OCI-LY7 (cell line): ENCODE results near the gene IL2. TPM values are rescaled to one million over a fixed set of nuclear protein-coding genes. Genes with fewer than 3 reads are reported as not detected.

ENCODE experiments used
- BruUV-seq: library from RNA; stranded (reverse); fragments of 400-500 nt; replicated peaks from 2 replicates; lab custom pipeline; 2021; lab: Mats Ljungman, UMichigan
- CTCF ChIA-PET: fragments of 300-600 bp; sonication (Branson Sonifier 250); formaldehyde crosslinking; loops from one replicate; lab custom pipeline; 2022; ENCODE audit warnings: antibody characterized with exemption; ENCODE audit not compliant: unreplicated experiment; lab: Charles Lee
- POLR2A ChIA-PET: fragments of 300-600 bp; sonication (Branson Sonifier 250); formaldehyde crosslinking; loops from one replicate; lab custom pipeline; 2022; ENCODE audit warnings: antibody characterized with exemption; lab: Charles Lee
- DNase-seq: peaks from one replicate; pipeline ENCODE4 v3.0.0-alpha.2; 2015; ENCODE audit warnings: low spot score
- H2AFZ ChIP-seq: fragments of 200-600 bp; sonication (generic), shearing (Covaris generic); 2 replicates; pipeline ENCODE4 v1.6.1; 2014; ENCODE audit warnings: mild to moderate bottlenecking, antibody characterized with exemption, low read length, moderate library complexity
- H3K27ac ChIP-seq: fragments of 200-600 bp; sonication (generic); 2 replicates; pipeline ENCODE4 v1.5.1; 2014; ENCODE audit warnings: mixed run types, low read depth, mild to moderate bottlenecking, moderate library complexity, low read length, inconsistent platforms; ENCODE audit not compliant: poor library complexity, severe bottlenecking
- H3K36me3 ChIP-seq: fragments of 200-600 bp; sonication (generic); 2 replicates; pipeline ENCODE4 v1.6.1; 2014; ENCODE audit warnings: mild to moderate bottlenecking, antibody characterized with exemption, low read length, moderate library complexity, mixed read lengths; ENCODE audit not compliant: insufficient read depth
- H3K4me1 ChIP-seq: fragments of 200-600 bp; sonication (generic); 2 replicates; pipeline ENCODE4 v1.5.1; 2014; ENCODE audit warnings: mild to moderate bottlenecking, low read length; ENCODE audit not compliant: insufficient read depth, poor library complexity, severe bottlenecking
- H3K4me2 ChIP-seq: fragments of 200-600 bp; sonication (generic); 2 replicates; pipeline ENCODE4 v1.6.1; 2014; ENCODE audit warnings: mild to moderate bottlenecking, low read length
- H3K4me3 ChIP-seq: fragments of 200-600 bp; sonication (generic); 2 replicates; pipeline ENCODE4 v1.5.1; 2014; ENCODE audit warnings: mild to moderate bottlenecking, low read depth, low read length; ENCODE audit not compliant: poor library complexity, severe bottlenecking
- H3K79me2 ChIP-seq: fragments of 200-600 bp; sonication (generic); 2 replicates; pipeline ENCODE4 v1.6.1; 2016; ENCODE audit warnings: low read depth, mild to moderate bottlenecking, low read length, moderate library complexity, mixed read lengths; ENCODE audit not compliant: insufficient read depth
- H3K9me2 ChIP-seq: fragments of 200-600 bp; sonication (generic); 2 replicates; pipeline ENCODE4 v1.6.1; 2016; ENCODE audit warnings: mild to moderate bottlenecking, low read length, mixed read lengths; ENCODE audit not compliant: insufficient read depth
- H3K9me3 ChIP-seq: fragments of 200-600 bp; sonication (generic); 2 replicates; pipeline ENCODE4 v1.6.1; 2014; ENCODE audit warnings: mild to moderate bottlenecking, mixed run types, low read length, mixed read lengths
- H4K20me1 ChIP-seq: fragments of 200-600 bp; sonication (generic); 2 replicates; pipeline ENCODE4 v1.6.1; 2014; ENCODE audit warnings: mild to moderate bottlenecking, antibody characterized with exemption, low read length, moderate library complexity, mixed read lengths; ENCODE audit not compliant: insufficient read depth
- CTCF ChIP-seq: fragments of 200-600 bp; sonication (generic); conservative IDR thresholded peaks from 2 replicates; pipeline ENCODE4 v1.5.1; 2014; ENCODE audit warnings: mild to moderate bottlenecking, antibody characterized with exemption, low read length, moderate library complexity, mixed read lengths
- EZH2phosphoT487 ChIP-seq: fragments of 200-600 bp; sonication (generic); IDR thresholded peaks from 2 replicates; pipeline ENCODE4 v1.6.1; 2018; ENCODE audit warnings: low read depth, borderline replicate concordance, mild to moderate bottlenecking, mixed run types, antibody characterized with exemption, low read length, moderate library complexity, mixed read lengths
- intact Hi-C: fragments of 100-400 bp; cut with micrococcal nuclease; formaldehyde crosslinking; loops from one replicate; pipeline ENCODE4 v1.10.0; 2022; ENCODE audit not compliant: unreplicated experiment
- total RNA-seq, 2 experiments: library from RNA; depleted of rRNA in 1 of 2; stranded (reverse); fragments of >200 nt in 1 of 2; shearing (Covaris generic) in 1 of 2; gene quantifications; 2 replicates each; pipeline ENCODE4 v1.2.3, GENCODE V29; 2014 to 2022

IL2 gene
- total RNA-seq, 2 experiments from 2014 or later = not detected

DNA sequence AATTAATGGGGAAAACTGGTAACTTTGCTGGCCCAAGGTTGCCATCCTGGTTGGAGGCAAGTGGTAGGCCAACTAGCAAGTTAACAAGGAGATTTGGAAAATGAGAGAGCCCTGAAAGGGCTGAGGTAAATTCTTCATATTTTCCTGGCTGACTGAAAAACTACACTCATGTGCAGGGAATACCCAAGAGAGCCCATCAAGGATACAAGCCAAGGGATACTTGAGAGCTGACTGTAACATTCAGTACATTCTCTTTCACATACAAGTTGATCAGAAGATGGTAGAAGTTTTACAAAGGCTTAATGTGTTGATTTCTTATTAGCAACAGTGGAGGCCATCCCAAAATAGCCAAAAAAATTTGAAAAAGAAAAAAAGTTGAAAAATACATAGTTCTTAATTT is 33.3 kb downstream of the IL2 start:
- POLR2A ChIA-PET = no interaction called here
- H4K20me1 ChIP-seq = no peaks in the 10 kb centered on the region
- no peak overlapping the region for H3K4me3 ChIP-seq
- CTCF ChIA-PET = no interaction called here
- no peaks in the 10 kb centered on the region for H3K9me2 ChIP-seq
- no peak overlapping the region for H3K27ac ChIP-seq
- H3K4me1 ChIP-seq = no peaks in the 10 kb centered on the region
- H3K9me3 ChIP-seq = no peaks in the 10 kb centered on the region
- intact Hi-C loops = no loop called here
- H2AFZ ChIP-seq = no peak overlapping the region
- no peak for DNase-seq
- H3K4me2 ChIP-seq = no peak overlapping the region
- no peaks in the 10 kb centered on the region for H3K79me2 ChIP-seq
- no peaks in the 10 kb centered on the region for H3K36me3 ChIP-seq
- no peak for TF ChIP-seq EZH2phosphoT487
- no peak for TF ChIP-seq CTCF
- no TSS peak for BruUV-seq

GRCh38 chr4:122412547-122412946 is 44.0 kb downstream of the IL2 start:
- Histone ChIP-seq H3K4me2 (no peak overlapping the region), H3K4me1 (no peaks in the 10 kb centered on the region), H3K27ac (no peak overlapping the region), H3K79me2 (no peaks in the 10 kb centered on the region), H3K4me3 (no peak overlapping the region), H3K9me3 (no peaks in the 10 kb centered on the region), H3K9me2 (no peaks in the 10 kb centered on the region), H3K36me3 (no peaks in the 10 kb centered on the region), H2AFZ (no peak overlapping the region), H4K20me1 (no peaks in the 10 kb centered on the region)
- BruUV-seq = no TSS peak
- TF ChIP-seq EZH2phosphoT487 = no peak
- no peak for TF ChIP-seq CTCF
- ChIA-PET CTCF (no interaction called here), POLR2A (no interaction called here)
- no peak for DNase-seq
- intact Hi-C loops = no loop called here

- H3K4me1 ChIP-seq = no peaks in the 10 kb centered on the region
- H3K79me2 ChIP-seq = no peaks in the 10 kb centered on the region
- H2AFZ ChIP-seq = no peak overlapping the region
- TF ChIP-seq CTCF (no peak), EZH2phosphoT487 (no peak)
- no peak for DNase-seq
- no TSS peak for BruUV-seq
- no peak overlapping the region for H3K27ac ChIP-seq
- H4K20me1 ChIP-seq = no peaks in the 10 kb centered on the region
- no peaks in the 10 kb centered on the region for H3K36me3 ChIP-seq
- intact Hi-C loops = no loop called here
- H3K9me3 ChIP-seq = no peaks in the 10 kb centered on the region
- CTCF ChIA-PET = no interaction called here
- POLR2A ChIA-PET = interaction anchor here (1.1 kb wide), 1 partner anchor 16 kb away, joined by 5 read pairs; no protein-coding TSS in a partner anchor
- no peak overlapping the region for H3K4me3 ChIP-seq
- no peaks in the 10 kb centered on the region for H3K9me2 ChIP-seq
- H3K4me2 ChIP-seq = no peak overlapping the region
Measured at GRCh38 chr4:122403861-122404260, 52.7 kb downstream of the IL2 start.

Other genes with a start within 250 kb of the IL2 start
- not detected in 2 replicates for gene ADAD1, start 77.7 kb downstream of the IL2 start, total RNA-seq (2014; rRNA removed; shearing (Covaris generic))
- gene ADAD1, start 77.7 kb downstream of the IL2 start, total RNA-seq (2022) = not detected in 2 replicates
- not detected in 2 replicates for gene IL21, start 164.3 kb upstream of the IL2 start, total RNA-seq (2014; rRNA removed; shearing (Covaris generic))
- not detected in 2 replicates for gene IL21, start 164.3 kb upstream of the IL2 start, total RNA-seq (2022)